GM12864 (cell line): ENCODE results near the gene SPRED1.
"Not testable (repeated sequence)": the region's sequence is repeated elsewhere in the genome, so short reads cannot be mapped to it uniquely, and the experiment has no call there.

Experiments
- DNase-seq: peaks from one replicate; pipeline ENCODE4 v3.0.0-alpha.2; 2011; ENCODE audit warnings: low read depth
- H3K4me3 ChIP-seq: 2 replicates; pipeline ENCODE4 v1.5.1; 2011; ENCODE audit warnings: mild to moderate bottlenecking, low read depth, low read length, control low read depth
- TF ChIP-seq, protein P1 (sequence below): IDR thresholded peaks from 2 replicates; pipeline ENCODE4 v1.5.1; 2011; ENCODE audit warnings: low read depth, mild to moderate bottlenecking, moderate library complexity, low read length, control low read depth, inconsistent platforms; ENCODE audit errors: missing control alignments

The SPRED1 gene

DNA sequence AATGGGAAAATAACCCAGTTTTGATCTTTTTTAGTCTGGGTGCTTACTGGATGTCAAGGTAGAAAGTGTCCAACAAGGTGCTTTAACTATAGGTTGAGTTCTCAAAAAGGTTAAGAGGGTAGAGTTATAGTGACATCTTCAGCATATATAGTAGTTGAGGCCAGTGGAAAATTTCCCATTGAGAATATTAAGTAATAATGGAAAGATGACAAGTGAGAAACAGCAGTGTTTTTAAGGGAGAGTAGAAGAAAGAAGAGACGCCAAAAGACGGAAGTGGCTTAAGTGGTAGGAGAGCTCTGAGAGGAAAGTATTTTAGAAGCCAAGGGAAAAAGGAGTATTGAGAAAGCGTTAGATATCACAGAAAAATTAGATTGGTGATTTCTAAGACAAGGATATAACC lies 10.6 kb downstream of the SPRED1 start:
- TF ChIP-seq, protein P1, sequence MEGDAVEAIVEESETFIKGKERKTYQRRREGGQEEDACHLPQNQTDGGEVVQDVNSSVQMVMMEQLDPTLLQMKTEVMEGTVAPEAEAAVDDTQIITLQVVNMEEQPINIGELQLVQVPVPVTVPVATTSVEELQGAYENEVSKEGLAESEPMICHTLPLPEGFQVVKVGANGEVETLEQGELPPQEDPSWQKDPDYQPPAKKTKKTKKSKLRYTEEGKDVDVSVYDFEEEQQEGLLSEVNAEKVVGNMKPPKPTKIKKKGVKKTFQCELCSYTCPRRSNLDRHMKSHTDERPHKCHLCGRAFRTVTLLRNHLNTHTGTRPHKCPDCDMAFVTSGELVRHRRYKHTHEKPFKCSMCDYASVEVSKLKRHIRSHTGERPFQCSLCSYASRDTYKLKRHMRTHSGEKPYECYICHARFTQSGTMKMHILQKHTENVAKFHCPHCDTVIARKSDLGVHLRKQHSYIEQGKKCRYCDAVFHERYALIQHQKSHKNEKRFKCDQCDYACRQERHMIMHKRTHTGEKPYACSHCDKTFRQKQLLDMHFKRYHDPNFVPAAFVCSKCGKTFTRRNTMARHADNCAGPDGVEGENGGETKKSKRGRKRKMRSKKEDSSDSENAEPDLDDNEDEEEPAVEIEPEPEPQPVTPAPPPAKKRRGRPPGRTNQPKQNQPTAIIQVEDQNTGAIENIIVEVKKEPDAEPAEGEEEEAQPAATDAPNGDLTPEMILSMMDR: no peak
- DNase-seq: no peak
- no peak overlapping the region for H3K4me3 ChIP-seq

DNA sequence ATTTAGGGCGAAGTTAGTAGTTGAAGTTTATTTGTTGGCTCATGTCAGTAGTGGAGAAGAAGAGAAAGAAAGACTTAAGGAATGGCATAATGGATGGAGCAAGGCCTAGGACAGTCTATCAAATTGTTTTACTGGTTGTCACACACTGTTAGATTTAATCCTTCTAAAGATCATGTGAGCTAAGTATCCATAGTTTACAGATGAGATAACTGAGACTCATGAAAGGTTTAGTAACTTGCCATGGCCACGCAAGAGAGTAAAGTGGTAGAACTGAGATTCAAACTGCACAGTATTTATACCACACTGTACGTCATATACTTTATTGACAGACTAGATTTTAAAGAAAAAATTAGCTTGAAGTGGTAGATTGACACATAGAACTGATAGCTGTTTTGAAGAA lies 11.4 kb downstream of the SPRED1 start:
- H3K4me3 ChIP-seq: no peak overlapping the region
- TF ChIP-seq, protein P1: no peak
- no peak for DNase-seq

DNA sequence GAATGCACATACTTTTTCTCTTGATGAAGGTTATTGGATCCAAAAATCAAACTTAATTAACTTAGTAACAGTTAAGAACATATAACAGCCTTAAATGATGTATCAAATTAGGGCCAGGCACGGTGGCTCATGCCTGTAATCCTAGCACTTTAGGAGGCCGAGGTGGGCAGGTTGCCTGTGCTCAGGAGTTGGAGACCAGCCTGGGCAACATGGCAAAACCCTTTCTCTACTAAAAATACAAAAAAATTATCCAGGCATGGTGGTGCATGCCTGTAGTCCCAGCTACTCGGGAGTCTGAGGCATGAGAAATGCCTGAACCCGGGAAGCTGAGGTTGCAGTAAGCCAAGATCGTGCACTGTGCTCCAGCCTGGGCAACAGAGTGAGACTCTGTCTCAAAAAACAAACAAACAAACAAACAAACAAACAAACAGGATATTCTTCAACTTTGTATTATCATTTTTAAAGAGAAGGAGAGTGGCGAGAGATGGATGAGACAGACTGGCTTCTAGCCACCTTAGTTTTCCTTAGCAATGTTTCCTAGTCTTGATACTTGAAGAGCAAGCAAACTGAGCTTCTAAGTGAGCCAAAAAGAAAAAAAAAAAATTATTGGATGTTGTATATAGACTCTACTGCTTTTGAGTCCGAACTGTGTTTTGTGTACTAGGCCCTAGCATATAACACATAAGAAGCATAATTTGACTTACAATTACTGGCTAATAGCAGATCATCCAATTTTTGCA lies 13.8 kb downstream of the SPRED1 start:
- DNase-seq: no peak
- TF ChIP-seq, protein P1: no peak
- no peak overlapping the region for H3K4me3 ChIP-seq

DNA sequence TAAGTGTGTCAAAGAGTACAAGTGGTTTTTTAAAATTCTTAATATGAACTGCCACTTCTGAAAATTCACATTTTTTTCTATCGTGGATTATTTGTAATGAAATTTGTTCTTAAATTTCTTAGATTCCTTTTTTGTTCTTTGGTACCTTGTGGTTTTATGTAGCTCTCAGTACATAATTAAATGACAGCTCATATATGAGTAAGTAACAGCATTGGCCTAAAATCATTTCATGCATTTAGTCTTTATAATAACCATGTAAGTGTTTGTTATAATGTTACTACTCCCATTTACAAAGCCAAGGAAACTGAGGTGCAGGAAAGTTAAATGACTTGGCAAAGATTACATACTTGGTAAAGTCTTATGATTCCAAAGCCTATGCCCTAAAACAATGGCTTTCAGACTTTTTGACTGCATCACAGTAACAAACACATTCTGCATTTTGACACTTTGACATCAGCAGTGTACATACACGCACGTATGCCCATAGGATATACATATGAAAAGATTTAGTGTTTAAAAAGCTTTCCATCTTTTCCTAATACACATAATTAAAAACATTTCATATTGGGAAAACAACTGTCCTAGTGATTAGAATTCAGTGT lies 14.9 kb downstream of the SPRED1 start:
- DNase-seq: no peak
- TF ChIP-seq, protein P1: no peak

DNA sequence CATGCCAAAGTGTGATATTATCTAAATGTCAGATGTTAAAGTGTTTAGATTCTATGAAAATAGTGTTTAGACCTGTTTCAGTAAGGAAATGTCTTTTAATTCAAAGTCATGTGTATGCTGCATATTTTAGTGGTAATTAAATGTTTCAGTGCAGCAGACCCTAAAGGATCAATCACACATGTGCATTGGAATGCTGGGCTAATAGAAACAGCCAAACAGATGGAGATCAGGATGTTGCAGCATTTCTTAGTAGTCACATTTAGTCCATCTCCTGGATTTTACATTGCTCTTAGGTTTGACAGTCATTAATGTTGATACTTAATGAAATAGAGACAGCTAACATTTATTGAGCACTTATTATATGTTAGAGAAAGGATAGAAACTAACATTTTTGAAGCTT lies 18.5 kb downstream of the SPRED1 start:
- no peak overlapping the region for H3K4me3 ChIP-seq
- no peak for DNase-seq
- TF ChIP-seq, protein P1: no peak

More for the DNA sequence above, 14.9 kb downstream of the SPRED1 start:
- H3K4me3 ChIP-seq: no peak overlapping the region

DNA sequence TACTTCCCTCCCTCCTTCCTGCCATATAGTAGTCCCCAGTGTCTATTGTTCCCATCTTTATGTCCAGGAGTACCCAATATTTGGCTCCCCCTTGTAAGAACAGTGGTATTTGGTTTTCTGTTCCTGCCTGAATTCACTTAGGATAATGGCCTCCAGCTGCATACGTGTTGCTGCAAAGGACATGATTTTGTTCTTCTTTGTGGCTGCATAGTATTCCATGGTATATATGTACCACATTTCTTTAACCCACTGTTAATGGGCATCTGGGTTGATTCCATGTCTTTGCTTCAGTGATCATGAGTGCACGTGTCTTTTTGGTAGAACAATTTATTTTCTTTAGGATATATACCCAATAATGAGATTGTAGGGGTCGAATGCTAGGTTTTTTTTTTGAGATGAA lies 19.3 kb downstream of the SPRED1 start:
- DNase-seq: no peak
- no peak overlapping the region for H3K4me3 ChIP-seq
- TF ChIP-seq, protein P1: no peak

DNA sequence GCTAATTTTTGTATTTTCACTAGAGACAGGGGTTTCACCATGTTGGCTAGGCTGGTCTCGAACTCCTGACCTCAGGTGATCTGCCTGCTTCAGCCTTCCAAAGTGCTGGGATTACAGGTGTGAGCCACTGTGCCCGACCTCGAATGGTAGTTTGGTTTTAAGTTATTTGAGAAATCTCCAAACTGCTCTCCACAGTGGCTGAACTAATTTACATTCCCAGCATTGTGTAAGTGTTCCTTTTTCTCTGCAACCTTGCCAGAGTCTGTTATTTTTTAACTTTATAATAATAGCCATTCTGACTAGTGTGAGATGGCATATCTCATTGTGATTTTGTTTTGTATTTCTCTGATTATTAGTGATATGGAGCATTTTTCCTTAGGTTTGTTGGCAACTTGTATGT lies 19.8 kb downstream of the SPRED1 start:
- DNase-seq: not testable (repeated sequence)

More for the DNA sequence above, 19.8 kb downstream of the SPRED1 start:
- not testable (repeated sequence) for H3K4me3 ChIP-seq
